GM12872 (cell line): ENCODE measurements around the gene TFB2M.

Experiments
- TF ChIP-seq, protein P1 (sequence below): IDR thresholded peaks from 3 replicates; pipeline ENCODE4 v1.5.1; 2011; ENCODE audit warnings: low read depth, mild to moderate bottlenecking, low read length, moderate library complexity; ENCODE audit not compliant: insufficient read depth

TFB2M gene

DNA sequence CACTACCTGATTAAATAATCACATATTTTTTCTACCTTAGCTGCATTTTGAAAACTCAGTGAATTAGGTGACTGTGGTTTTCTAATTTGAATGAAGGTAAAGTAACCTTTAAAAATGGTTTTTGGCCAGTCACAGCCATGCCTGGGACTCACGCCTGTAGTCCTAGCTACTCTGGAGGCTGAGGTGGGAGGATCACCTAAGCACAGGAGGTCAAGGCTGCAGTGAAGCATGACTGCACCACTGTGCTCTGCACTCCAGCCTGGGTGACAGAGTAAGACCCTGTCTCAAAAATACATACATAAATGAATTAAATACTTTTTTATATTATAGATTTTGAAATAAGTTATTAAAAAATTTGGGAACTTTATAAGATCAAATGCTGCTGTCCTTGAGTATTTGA lies 5.9 kb upstream of the TFB2M start:
- TF ChIP-seq, protein P1, sequence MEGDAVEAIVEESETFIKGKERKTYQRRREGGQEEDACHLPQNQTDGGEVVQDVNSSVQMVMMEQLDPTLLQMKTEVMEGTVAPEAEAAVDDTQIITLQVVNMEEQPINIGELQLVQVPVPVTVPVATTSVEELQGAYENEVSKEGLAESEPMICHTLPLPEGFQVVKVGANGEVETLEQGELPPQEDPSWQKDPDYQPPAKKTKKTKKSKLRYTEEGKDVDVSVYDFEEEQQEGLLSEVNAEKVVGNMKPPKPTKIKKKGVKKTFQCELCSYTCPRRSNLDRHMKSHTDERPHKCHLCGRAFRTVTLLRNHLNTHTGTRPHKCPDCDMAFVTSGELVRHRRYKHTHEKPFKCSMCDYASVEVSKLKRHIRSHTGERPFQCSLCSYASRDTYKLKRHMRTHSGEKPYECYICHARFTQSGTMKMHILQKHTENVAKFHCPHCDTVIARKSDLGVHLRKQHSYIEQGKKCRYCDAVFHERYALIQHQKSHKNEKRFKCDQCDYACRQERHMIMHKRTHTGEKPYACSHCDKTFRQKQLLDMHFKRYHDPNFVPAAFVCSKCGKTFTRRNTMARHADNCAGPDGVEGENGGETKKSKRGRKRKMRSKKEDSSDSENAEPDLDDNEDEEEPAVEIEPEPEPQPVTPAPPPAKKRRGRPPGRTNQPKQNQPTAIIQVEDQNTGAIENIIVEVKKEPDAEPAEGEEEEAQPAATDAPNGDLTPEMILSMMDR, result no peak

DNA sequence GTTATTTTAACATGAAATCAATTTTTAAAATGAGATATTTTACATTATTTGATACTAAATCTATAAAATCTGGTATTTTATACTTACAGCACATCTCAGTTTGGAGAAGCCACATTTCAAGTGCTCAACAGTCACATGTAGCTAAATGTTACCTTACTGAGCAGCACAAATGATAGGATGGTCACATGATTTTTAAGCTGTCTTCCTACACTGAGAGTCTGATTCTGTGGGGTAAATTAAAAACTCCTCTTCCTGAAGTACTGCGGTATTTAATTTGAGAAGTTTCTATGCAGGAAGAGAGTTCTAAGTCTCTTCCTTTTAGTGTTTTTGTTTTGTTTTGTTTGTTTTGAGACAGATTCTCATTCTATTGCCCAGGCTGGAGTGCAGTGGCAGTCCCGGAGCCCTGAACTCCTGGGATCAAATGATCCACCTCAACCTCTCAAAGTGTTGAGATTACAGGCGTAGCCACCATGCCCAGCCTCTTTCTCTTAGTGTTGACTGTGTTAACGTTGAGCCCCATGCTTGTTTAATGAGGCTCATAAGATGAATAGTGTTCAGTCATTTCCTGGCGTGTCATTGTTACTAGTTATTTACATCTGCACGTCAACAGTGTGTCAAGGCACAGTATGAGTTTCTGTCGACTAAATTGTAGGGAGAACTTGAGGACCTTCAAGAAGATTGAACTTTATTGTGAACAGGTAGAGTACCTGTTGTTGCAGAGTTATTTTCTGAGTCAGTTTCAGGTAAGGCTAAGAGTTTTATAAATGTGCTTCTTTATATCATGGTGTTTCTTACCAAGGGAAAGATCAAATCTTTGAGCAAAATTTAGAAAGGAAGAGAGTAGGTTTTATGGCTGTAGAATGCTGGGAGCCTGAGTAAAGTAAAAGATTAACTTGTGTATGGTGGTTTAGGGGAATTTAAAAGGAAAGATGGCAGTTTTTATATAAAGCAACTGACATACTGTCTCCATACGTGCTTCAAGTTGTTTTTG lies 3.5 kb upstream of the TFB2M start:
- TF ChIP-seq, protein P1, result no peak

DNA sequence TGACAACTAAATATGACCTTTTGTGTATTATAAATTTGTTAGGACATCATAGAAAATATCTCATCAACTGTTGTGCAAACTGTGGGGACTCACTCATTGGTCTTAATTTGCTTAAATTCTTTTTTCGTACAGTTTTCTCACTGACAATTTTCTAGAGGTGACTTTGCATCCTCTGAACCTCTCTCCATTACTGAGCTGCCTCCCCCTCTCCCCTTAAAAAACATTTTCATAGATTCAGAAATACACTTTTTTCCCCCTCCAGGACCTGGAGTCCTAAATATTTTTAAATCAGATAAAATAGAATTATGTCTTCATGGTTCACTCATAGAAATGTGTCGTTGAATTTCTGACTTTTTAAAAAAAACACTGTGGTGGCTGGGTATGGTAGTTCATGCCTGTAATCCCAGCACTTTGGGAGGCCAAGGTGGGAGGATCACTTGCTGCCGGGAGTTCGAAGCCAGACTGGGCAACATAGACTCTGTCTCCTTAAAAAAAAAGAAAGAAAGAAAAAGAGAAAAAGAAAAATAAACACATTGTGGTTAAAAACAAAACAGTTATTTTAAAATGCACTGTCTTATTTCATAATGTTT lies 1.7 kb upstream of the TFB2M start:
- TF ChIP-seq, protein P1, result no peak

DNA sequence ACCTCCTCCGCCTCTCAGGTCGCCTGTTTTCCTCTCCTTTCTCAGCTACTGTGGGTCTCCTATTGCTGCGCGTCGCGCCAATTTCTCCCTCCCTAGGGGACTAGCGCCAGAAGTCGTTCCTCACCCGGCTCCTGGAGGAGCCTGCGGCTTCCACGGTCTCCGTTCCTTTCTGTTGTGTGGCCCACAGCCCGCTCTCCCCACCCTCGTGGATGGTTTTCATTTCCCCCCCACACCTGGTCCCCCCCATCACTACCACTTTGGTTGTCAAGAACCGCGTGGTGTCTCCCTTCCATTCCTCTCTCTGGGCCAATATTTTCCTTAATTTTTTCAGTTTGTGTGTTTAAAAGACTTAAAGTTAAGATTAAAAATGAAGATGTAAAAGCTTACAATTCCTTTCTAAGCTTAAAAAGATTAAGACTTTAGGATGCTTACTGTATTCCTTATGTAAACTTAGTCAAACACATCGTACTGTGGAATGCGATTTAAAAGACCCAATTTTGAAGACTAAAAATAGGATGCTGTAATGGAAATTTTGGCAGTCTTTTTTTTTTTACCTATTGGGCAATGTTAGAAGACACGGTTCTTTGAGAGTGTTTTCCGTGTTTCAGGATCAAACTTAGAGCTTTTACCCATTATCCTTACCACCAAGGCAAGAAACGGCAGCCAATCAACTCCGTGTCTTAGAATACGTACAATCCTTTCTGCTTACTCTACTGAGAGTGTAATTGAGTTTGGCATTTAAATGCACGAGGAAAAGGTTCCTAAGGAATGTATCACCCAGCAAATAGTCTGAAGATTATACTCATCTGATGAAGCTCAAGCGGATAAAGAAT lies 968 bp upstream of the TFB2M start:
- TF ChIP-seq, protein P1, result no peak

DNA sequence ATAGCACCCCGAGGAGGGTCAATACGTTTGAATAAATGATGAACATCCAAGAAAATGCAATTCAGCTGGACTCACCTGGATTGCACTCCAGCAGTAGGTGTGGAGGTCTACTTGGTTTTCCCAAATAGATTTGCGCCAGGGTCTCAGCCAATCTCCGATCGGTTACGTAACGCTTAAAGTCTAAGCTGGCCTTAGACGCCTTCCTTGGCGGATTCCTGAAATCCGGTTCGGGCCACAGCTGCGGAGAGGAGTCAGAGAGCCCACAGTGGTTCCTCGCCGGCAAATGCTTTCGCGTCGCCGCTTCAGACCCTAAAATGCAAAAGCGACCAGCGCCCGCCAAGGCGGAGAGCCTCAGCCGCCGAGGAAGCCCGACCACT lies 322 bp downstream of the TFB2M start:
- TF ChIP-seq, protein P1, result no peak

DNA sequence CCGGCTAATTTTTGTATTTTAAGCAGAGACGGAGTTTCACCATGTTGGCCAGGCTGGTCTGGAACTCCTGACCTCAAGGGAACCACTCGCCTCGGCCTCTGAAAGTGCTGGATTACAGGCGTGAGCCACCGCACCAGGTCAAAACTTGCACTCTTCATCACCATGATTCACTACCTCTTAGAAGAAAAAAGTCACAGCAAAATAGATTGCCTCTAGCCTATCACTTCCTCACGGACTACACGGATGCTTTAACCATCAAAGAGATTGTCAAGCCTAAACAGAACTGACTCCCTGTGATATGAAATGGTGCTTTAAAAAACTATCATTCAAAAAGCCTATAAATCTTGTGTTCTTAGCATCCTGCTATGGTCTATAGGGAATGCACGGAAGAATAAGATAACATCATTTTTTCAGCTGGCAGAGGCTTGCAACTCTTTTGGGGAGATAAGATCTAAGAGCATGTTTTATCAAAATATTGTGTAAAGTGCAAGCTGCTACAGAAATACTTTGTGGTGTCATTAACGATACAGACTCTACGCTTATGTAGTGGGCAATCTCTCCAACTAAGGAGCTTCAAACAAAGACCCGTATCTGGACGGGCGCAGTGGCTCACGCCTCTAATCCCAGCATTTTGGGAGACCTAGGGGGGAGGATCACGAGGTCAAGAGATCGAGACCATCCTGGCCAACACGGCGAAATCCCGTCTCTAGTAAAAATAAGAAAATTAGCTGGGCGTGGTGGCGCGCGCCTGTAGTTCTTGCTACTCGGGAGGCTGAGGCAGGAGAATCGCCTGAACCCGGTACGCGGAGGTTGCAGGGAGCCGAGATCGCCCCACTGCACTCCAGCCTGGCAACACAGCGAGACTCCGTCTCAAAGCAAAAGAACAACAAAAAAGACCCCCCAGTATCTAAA lies 966 bp downstream of the TFB2M start:
- TF ChIP-seq, protein P1, result no peak
